CD4-positive, alpha-beta T cell treated with Interleukin-15 for 1 hour (primary cell): ENCODE measurements around the gene FAM98C.
A peak's percentile ranks its signal among the peaks of the same experiment; 100 is the strongest.

Experiments
- DNase-seq: peaks from one replicate; pipeline ENCODE4 v3.0.0-alpha.2; 2020

The FAM98C gene

DNA sequence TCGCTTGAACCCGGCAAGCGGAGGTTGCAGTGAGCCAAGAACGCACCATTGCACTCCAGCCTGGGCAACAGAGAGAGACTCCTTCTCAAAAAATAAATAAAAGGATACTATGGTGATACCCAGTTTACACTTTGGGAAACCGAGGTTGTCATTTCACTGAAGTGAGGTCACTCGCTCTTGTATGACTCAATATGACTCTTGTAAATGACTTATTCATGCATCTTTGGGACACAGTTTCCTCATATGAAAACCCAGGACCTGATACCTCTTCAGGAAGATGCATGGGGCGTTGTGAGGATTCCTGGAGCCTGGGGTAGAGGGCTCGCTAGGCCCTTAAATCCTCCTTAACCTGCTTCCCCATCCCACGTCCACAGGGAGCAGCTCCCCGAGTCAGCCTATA lies 24.0 kb upstream of the FAM98C start:
- DNase-seq: no peak

- DNase-seq: no peak
Observed at GRCh38 chr19:38381138-38381537, 21.8 kb upstream of the FAM98C start.

DNA sequence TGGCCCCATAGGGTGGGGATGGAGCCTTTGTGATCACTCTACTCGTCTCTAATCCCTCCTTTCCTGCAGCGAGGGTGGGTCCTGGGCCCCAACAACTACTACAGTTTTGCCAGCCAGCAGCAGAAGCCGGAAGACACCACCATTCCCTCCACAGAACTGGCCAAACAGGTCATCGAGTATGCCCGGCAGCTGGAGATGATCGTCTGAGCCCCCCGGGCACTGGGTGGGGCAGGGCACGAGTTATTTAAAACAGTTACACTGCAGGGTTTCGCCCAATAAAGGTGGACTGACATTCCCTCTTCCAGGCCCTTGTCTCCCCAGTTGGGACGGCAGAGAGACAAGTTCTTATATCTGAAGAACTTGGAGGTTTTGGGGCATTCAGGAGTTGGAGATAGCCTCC lies 19.7 kb upstream of the FAM98C start:
- DNase-seq: no peak

- DNase-seq: no peak
Observed at GRCh38 chr19:38383743-38384142, 19.1 kb upstream of the FAM98C start.

DNA sequence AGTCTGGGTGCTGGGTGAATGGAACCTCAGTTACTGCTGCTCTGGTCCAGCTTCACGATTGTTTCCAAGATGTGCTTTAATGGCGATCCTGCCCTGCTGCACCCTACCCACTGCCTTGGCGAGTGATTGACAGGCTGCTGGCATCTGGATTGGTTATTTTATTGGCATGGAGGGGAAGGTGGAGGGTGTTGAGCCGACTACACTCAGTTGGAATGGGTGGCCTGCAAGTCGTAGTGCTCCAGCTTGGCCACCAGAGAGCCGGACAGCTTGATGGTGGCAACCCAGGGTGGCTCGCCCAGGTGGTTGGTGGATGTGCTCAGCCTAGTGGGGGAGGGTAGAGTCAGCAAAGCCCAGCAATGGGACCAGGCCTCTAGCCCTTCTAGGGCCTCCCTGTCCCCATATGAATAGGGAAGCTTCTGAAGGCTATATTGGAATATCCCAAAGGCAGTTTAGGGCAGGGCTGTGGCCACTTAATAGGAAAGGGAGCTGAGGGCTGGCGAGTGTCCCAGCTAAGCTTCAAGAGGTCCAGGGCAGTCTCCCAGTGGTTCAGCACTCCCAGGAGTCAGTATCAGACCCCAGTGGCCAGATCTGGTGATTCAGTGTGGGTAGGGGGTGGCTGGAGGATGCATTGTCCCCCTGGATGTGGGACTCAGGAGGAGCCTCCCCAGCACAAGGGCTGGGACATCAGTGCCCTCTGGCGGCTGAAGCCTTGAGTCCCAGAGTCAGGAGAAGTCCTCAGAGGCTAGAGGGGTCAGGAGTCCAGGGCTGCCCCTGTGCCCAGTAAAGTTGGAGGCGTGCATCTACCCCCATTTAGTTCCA lies 18.5 kb upstream of the FAM98C start:
- no peak for DNase-seq

DNA sequence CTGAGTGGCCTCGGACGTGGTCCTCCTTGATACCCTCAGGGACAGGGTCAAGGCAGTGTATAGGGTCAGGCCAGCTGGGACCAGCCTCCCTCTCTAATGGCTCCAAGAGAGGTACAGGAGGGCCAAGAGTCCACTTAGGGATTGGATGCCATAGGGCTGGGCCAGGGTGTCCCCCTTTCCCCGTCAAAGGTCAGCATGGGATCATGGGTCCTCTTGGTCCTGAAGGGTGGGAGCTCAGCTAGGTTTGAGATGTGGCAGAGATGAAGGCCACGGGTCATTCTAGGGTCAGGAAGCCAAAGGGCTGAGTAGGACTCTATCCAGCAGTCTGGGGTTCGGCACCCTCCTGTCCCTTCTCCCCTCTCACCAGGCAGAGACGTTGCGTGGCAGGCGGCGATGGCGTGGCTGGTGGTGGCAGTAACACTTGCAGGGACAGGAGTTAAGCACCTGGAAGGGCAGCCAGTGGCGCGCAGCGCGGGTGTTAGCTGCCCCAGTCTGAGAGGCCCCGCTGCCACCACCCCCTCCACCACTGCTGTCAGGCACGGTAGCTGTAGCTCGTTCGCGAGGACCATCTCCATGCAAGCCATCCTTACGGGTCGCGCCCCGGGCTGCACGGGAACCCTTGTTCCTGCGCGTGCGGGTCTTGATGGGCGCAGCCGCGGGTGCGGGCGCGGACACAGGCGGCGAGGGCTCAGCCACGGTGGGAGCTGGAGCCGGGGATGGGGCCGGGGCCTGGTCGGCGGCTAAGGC lies 17.7 kb upstream of the FAM98C start:
- DNase-seq: no peak

DNA sequence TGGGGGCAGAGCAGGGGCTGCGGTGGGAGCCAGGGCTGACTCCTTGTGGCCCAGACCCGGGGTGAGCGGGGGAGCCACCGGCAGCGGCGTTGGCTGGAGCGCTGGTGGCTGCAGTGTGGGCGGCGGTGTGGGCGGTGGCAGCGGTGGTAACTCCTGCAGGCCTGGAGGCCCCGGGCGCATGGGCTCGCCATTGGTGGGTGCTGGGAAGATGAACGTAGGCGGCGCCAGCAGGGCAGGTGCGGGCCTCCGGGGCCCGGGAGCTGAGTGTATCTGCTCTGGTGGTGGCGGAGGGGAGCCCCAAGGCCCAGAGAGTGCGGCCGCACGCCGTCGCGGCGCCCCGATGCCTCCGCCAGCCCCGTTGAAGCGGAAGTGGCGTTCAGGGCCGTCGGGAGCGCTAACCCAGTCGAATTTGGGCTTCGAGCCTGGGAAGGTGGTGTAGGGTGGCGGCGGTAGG lies 17.1 kb upstream of the FAM98C start:
- no peak for DNase-seq

- no peak for DNase-seq
Observed at GRCh38 chr19:38386300-38386970, 16.5 kb upstream of the FAM98C start.

DNA sequence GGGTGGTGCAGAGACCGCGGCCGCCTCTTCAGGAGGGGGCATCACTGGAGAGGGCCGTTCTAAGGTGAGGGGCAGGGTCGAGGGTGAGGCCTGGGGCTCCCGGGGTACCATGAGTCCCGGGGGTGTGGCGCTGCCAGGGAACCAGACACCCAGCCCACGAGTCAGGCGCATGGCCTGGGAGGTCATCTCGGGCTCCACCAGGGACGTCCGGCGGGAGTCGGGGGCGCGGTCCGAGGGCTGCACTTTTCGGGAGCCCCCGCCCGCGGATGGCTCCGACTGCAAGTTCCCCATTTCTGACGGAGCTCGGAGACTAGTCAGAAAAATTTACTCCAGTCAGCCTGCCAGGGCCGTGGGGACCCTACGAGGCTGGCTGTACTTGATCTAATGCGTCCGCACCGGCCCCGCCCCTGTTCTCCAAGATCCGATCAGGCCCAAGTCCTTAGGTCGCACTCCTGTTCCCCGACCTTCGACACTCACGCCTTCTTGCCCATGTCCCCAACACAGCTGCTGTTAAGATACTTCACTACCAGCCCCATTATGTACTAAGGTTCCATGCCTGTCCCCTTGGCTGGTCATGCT lies 15.8 kb upstream of the FAM98C start:
- DNase-seq: peak; percentile 32

- DNase-seq: peak; percentile 81
Observed at GRCh38 chr19:38387550-38388348, 15.1 kb upstream of the FAM98C start, which contains the start of gene GGN. GGN (minus strand) TSS chr19:38388034; CDS start chr19:38387261, 773 bp downstream.

DNA sequence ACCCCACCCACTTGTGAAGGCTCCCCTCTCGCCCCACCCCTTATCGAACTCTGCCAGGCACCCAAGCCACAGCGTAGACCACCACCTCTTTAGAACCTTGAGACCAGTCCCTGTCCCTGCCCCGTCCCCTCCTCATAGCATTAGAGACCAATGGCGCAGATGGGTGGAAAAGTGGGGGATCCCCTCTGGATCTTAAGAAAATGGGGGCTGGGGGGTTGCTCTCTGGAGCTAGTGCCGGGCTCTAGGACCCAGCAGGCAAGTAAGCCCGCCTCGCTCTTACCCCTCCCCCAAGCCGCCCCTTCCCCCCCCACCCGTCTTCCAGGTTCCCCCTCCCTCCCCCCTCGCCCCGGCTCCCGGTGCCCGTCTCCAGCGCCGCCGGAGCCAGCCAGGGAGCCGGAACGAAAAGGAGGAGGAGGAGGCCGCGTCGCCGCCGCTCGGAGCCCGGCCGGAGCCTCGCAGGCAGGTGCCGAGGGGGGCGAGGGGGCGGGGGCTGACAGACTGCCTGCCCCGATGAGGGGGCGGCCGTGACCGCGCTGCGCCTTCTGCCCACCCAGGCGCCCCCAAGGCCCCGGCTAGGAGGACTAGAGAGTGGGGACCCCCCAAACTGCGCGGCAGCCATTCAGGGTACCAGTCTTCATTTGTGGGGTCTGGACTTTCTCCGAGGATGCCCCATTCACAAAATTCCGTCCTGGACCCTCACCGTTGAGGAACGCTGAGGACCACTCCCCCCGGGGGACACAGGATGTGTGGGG lies 14.4 kb upstream of the FAM98C start, which contains the start of gene SPRED3:
TSS of gene SPRED3 (plus strand) at position 349 of the 752 bp plus-strand sequence. CDS start 1,606 bp downstream, outside the sequence.
- DNase-seq: no peak

DNA sequence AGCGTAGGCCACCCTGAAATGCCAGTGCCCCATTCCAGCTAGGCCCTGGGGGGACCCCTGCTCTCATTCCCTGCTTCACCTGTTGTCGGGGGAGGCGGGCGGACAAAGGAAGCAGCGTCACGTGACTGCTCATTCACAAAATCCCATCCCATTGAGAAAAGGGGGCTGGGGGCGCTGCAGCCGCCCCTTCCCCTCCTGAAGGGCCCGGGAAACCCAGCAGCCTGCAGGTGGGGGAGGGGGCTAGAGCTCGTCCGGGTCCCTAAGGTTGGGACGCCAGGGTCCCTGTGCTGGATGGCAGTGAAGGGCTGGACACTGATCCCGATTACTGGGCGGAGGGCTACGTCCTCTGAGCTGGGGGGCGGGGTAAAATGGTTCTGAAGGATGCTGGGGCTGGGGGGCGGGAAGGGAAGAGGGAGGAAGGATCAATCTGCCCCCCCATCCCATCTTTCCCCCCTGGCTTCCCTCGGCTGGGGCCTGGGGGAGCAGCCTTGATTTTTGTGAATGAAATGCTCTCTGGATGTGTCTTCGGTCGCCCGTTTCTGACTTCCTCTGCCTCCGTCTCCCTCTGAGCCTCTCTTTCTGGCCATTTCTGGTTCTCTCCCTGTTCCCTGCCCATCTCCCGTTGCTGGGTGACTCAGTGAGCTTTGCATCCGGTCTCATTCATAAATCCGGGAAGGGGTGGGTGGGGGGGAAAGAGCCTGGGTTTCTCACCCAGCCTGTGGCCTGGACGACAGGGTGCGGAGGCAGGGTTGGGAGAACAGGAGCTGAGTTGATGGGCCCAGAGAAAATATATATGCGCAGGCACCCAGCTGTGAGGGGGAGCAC lies 13.6 kb upstream of the FAM98C start:
- no peak for DNase-seq

DNA sequence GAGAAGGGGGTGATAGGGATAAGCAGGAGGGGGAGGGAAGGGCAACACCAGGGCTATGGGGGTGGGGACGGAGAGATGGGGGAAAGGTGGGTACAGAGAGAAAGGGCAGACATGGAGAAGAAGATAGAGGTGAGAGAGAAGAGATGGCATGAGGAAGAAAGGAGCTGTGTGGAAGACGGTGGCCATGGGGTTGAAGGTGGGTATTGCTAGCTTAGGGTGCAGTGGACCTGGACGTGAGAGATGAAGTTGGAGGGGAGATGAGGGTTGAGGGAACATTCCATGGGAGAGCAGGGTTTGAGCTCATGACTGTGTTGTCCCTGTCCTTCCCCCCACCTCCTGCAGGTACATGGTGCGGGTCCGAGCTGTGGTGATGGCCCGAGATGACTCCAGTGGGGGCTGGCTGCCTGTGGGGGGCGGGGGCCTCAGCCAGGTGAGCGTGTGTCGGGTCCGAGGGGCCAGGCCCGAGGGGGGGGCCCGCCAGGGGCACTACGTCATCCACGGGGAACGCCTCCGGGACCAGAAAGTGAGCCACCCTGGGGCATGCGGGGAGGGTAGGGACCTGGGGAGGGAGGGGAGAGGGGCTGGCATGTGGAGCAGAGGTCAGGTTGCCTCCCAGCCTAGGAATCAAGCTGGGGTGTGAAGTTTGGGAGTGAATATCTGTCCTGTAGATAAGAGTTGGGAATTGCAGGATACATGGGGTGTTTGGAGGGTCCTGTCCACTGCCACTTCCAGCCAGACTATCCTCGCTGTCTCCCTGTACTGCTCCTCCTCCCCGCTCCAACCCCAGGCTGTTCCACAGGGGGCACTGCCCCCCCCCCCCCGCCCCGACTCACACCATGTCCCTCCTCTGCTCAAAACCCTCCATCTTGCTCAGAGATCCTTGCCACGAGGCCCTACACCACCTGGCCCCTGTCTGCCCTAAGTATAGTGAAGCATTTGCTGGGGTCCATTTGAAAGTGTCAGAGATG lies 12.7 kb upstream of the FAM98C start:
- no peak for DNase-seq

DNA sequence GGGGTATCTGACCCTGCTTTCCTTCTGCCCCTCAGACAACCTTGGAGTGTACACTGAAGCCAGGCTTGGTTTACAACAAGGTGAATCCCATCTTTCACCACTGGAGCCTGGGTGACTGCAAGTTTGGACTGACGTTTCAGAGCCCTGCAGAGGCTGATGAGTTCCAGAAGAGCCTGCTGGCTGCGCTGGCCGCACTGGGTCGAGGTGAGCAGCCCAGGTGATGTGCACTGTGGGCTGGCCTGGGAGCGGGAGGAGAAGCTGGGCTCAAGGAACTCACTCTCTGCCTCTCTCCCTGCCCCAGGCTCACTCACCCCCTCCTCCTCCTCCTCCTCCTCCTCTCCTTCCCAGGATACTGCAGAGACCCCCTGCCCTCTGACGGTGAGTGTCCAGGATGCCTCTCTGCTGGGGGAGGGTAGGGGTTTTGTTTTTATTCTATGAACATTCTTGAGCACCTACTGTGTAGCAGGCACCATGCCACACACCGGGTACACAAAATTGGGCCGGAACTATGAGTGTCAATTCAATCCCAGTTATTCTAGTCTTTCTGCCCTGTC lies 10.9 kb upstream of the FAM98C start:
- no peak for DNase-seq

DNA sequence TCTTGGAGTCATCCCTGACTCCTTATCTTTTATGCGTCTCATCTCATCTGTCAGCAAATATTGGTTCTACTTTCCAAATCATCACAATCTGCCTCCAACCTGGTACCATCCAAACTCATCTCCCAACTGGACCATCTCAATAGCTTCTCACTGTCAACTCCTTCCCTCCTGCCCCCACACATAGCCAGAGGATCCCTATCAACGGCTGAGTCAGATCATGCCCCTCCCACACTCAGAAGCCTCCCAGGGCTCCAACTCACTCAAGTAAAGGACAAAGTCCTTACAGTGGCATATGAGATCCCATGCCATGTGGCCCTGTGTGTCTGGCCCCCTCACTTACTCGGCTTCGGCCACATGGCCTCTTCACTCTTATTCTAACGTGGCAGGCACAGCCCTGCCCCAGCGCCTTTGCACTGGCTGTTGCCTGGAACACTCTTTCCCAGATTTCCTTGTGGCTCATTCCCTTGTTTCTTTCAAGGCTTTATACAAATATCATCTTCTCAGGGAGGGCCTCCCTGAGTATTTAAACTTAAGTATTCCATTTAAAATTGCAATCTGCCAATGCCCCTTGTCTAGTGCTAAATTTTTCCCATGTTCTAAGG lies 10.1 kb upstream of the FAM98C start:
- no peak for DNase-seq

DNA sequence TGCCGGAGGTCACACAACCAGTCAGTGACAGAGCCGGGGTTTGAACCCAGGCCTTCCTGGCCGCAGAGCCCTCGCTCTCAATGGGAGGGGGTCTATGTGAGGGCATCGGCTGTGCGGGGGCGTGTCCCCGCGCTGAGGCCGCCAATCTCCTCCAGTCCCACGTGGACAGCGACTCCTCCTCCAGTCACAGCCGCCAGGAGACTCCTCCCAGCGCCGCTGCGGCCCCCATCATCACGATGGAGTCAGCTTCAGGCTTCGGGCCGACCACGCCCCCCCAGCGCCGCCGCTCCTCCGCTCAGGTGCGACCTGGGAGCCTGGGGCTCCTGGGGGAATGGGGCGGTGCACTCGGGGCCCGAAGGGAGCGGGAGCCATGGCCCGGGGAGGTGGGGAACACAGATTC lies 8.4 kb upstream of the FAM98C start:
- peak; percentile 78 for DNase-seq

GRCh38 chr19:38395381-38396114 lies 7.3 kb upstream of the FAM98C start:
- DNase-seq: peak; percentile 29

- DNase-seq: no peak
Observed at GRCh38 chr19:38399081-38399480, 3.8 kb upstream of the FAM98C start.
